A673 (cell line): Measurements from ENCODE around the gene OR2F2.

Experiments used
- CTCF ChIP-seq: fragments of 300-800, 200-600 bp; sonication (generic); conservative IDR thresholded peaks from 2 replicates; pipeline ENCODE4 v1.5.1; 2017; ENCODE audit warnings: low read depth, mild to moderate bottlenecking, antibody characterized with exemption, low read length, moderate library complexity, mixed read lengths
- EZH2 ChIP-seq: fragments of 200-600 bp; sonication (generic); IDR thresholded peaks from 2 replicates; pipeline ENCODE4 v1.6.1; 2017; ENCODE audit warnings: borderline replicate concordance, low read depth, mild to moderate bottlenecking, mixed read lengths, antibody characterized with exemption, low read length; ENCODE audit not compliant: poor library complexity, severe bottlenecking

- TF ChIP-seq CTCF (no peak), EZH2 (no peak)
These were observed 26.0 kb downstream of the OR2F2 start for GRCh38 chr7:143960813-143961610.
